Spinal cord (tissue), 10 donors: ENCODE measurements around the gene FOXN4. TPM values are rescaled to one million over a fixed set of nuclear protein-coding genes. Genes with fewer than 3 reads are reported as not detected.

Experiments used
- DNase-seq, 6 donors: peaks; one replicate each; pipeline versions ENCODE4 v3.0.0 to v3.0.0-alpha.2; 2013 to 2015; ENCODE audit warnings: low spot score in 6 of 6, low read depth in 4 of 6
- H3K27ac ChIP-seq: one replicate; pipeline ENCODE4 v1.5.1; 2013; ENCODE audit warnings: low read depth, low read length, control low read depth
- H3K27me3 ChIP-seq: one replicate; pipeline ENCODE4 v1.6.1; 2013; ENCODE audit warnings: low read length; ENCODE audit not compliant: control insufficient read depth, insufficient read depth
- H3K36me3 ChIP-seq: one replicate; pipeline ENCODE4 v1.6.1; 2013; ENCODE audit warnings: low read length; ENCODE audit not compliant: control insufficient read depth, insufficient read depth
- H3K4me1 ChIP-seq: one replicate; pipeline ENCODE4 v1.6.1; 2013; ENCODE audit warnings: low read length; ENCODE audit not compliant: control insufficient read depth, insufficient read depth
- H3K4me3 ChIP-seq: one replicate; pipeline ENCODE4 v1.5.1; 2013; ENCODE audit warnings: low read depth, low read length, control low read depth
- H3K9me3 ChIP-seq: one replicate; pipeline ENCODE4 v1.6.1; 2013; ENCODE audit warnings: low read length; ENCODE audit not compliant: control insufficient read depth, insufficient read depth
- WGBS: methylation state at CpG from one replicate; pipeline ENCODE4 v1.1.5; 2013; ENCODE audit warnings: missing lambda C conversion rate; ENCODE audit not compliant: insufficient coverage; 5-methylcytosine and 5-hydroxymethylcytosine counted together
- polyA plus RNA-seq, 2 donors: library from polyadenylated mRNA; unstranded; fragments of 120-200 nt; gene quantifications; one replicate each; pipeline ENCODE4 v1.2.1, GENCODE V29; 2013; ENCODE audit not compliant: insufficient read length in 2 of 2
- total RNA-seq, 2 donors: library from RNA; depleted of rRNA in 1 of 2; stranded (reverse); fragments of 120-200 nt in 1 of 2; fragments of >200 nt in 1 of 2; gene quantifications; one replicate each; pipeline versions ENCODE4 v1.2.3 to v1.2.4, GENCODE V29; 2013 to 2014
- donor health status: healthy.

The FOXN4 gene
- total and polyA plus RNA-seq, 4 donors: 0.33 to 1.4 (median 1.3) TPM; not detected in 1

- Histone ChIP-seq H3K36me3 (peaks cover 18% of the 10 kb centered on the region), H3K27me3 (no peaks in the 10 kb centered on the region), H3K27ac (no peak overlapping the region), H3K9me3 (no peaks in the 10 kb centered on the region), H3K4me3 (no peak overlapping the region), H3K4me1 (no peaks in the 10 kb centered on the region)
- WGBS: 78% methylated on average over 13 of the region's 16 CpGs
- peak in 1 of 6 donors; percentile 26 for DNase-seq
Measured at GRCh38 chr12:109266106-109266879, 42.8 kb downstream of the FOXN4 start.

- Histone ChIP-seq H3K9me3 (no peaks in the 10 kb centered on the region), H3K27ac (no peak overlapping the region), H3K4me1 (no peaks in the 10 kb centered on the region), H3K36me3 (peaks cover 18% of the 10 kb centered on the region), H3K4me3 (no peak overlapping the region), H3K27me3 (no peaks in the 10 kb centered on the region)
- no peak for DNase-seq
- 92% methylated on average over 25 of the region's 27 CpGs for WGBS
Measured at GRCh38 chr12:109264943-109265650, 44.0 kb downstream of the FOXN4 start.

GRCh38 chr12:109264095-109264942 lies 44.8 kb downstream of the FOXN4 start:
- H3K36me3 ChIP-seq: peaks cover 21% of the 10 kb centered on the region
- DNase-seq: peak in 4 of 6 donors; percentile 15 to 78 (median 52)
- no peak overlapping the region for H3K4me3 ChIP-seq
- H3K27me3 ChIP-seq: no peaks in the 10 kb centered on the region
- WGBS: 34% methylated on average over 22 of the region's 23 CpGs
- H3K27ac ChIP-seq: no peak overlapping the region
- H3K9me3 ChIP-seq: no peaks in the 10 kb centered on the region
- H3K4me1 ChIP-seq: no peaks in the 10 kb centered on the region

- Histone ChIP-seq H3K4me1 (no peaks in the 10 kb centered on the region), H3K4me3 (no peak overlapping the region), H3K9me3 (no peaks in the 10 kb centered on the region), H3K36me3 (peaks cover 24% of the 10 kb centered on the region), H3K27me3 (no peaks in the 10 kb centered on the region), H3K27ac (no peak overlapping the region)
- DNase-seq: no peak
- WGBS: no CpG with 5 or more reads among the region's 3 CpGs
Measured at GRCh38 chr12:109263439-109263838, 45.6 kb downstream of the FOXN4 start.

- Histone ChIP-seq H3K27ac (no peak overlapping the region), H3K4me1 (no peaks in the 10 kb centered on the region), H3K27me3 (no peaks in the 10 kb centered on the region), H3K9me3 (no peaks in the 10 kb centered on the region), H3K36me3 (peaks cover 25% of the 10 kb centered on the region), H3K4me3 (no peak overlapping the region)
- 86% methylated on average over 1 of the region's 2 CpGs for WGBS
- no peak for DNase-seq
Measured at GRCh38 chr12:109261939-109262338, 47.1 kb downstream of the FOXN4 start.

GRCh38 chr12:109261087-109261486 lies 48.0 kb downstream of the FOXN4 start:
- Histone ChIP-seq H3K4me3 (no peak overlapping the region), H3K36me3 (peaks cover 26% of the 10 kb centered on the region), H3K27me3 (no peaks in the 10 kb centered on the region), H3K4me1 (no peaks in the 10 kb centered on the region), H3K27ac (no peak overlapping the region), H3K9me3 (no peaks in the 10 kb centered on the region)
- no CpG with 5 or more reads among the region's 1 CpG for WGBS
- DNase-seq: no peak

- WGBS: 100% methylated on average over 1 of the region's 1 CpG
Measured at GRCh38 chr12:109259545-109259895, 49.6 kb downstream of the FOXN4 start.

GRCh38 chr12:109258607-109259544 lies 50.2 kb downstream of the FOXN4 start:
- Histone ChIP-seq H3K36me3 (peaks cover 16% of the 10 kb centered on the region), H3K4me1 (no peaks in the 10 kb centered on the region), H3K4me3 (no peak overlapping the region), H3K27me3 (no peaks in the 10 kb centered on the region), H3K27ac (no peak overlapping the region), H3K9me3 (peaks cover 3% of the 10 kb centered on the region)
- DNase-seq: no peak
- WGBS: 86% methylated on average over 16 of the region's 16 CpGs

More at GRCh38 chr12:109259545-109259895, 49.6 kb downstream of the FOXN4 start:
- H3K27ac ChIP-seq: no peak overlapping the region
- H3K27me3 ChIP-seq: no peaks in the 10 kb centered on the region
- H3K36me3 ChIP-seq: peaks cover 16% of the 10 kb centered on the region
- H3K4me3 ChIP-seq: no peak overlapping the region
- no peak for DNase-seq
- H3K9me3 ChIP-seq: no peaks in the 10 kb centered on the region
- no peaks in the 10 kb centered on the region for H3K4me1 ChIP-seq

- 89% methylated on average over 6 of the region's 6 CpGs for WGBS
- no peak overlapping the region for H3K27ac ChIP-seq
- H3K4me3 ChIP-seq: no peak overlapping the region
- H3K27me3 ChIP-seq: no peaks in the 10 kb centered on the region
- H3K36me3 ChIP-seq: peaks cover 16% of the 10 kb centered on the region
- H3K9me3 ChIP-seq: peaks cover 6% of the 10 kb centered on the region
- DNase-seq: no peak
- no peaks in the 10 kb centered on the region for H3K4me1 ChIP-seq
Measured at GRCh38 chr12:109258201-109258600, 50.9 kb downstream of the FOXN4 start.
